GM06990 (cell line): ENCODE measurements around the gene ZNF222.

Source experiments
- DNase-seq: peaks from one replicate; pipeline ENCODE4 v3.0.0-alpha.2; 2011; ENCODE audit not compliant: insufficient read length; ENCODE audit errors: extremely low read depth
- H3K27me3 ChIP-seq: replicated peaks from 2 replicates; pipeline ENCODE4 v1.6.0; 2011; ENCODE audit warnings: low read length; ENCODE audit not compliant: control insufficient read depth, insufficient read depth
- H3K36me3 ChIP-seq: 2 replicates; pipeline ENCODE4 v1.5.1; 2011; ENCODE audit warnings: low read length; ENCODE audit not compliant: control insufficient read depth, insufficient read depth
- H3K4me3 ChIP-seq: replicated peaks from 2 replicates; pipeline ENCODE4 v1.5.1; 2011; ENCODE audit warnings: low read depth, mild to moderate bottlenecking, control low read depth, low read length
- TF ChIP-seq, protein P1 (sequence below): IDR thresholded peaks from 2 replicates; pipeline ENCODE4 v1.5.1; 2011; ENCODE audit warnings: low read length, control low read depth, mild to moderate bottlenecking, inconsistent platforms; ENCODE audit not compliant: insufficient read depth, poor library complexity, severe bottlenecking

The ZNF222 gene

DNA sequence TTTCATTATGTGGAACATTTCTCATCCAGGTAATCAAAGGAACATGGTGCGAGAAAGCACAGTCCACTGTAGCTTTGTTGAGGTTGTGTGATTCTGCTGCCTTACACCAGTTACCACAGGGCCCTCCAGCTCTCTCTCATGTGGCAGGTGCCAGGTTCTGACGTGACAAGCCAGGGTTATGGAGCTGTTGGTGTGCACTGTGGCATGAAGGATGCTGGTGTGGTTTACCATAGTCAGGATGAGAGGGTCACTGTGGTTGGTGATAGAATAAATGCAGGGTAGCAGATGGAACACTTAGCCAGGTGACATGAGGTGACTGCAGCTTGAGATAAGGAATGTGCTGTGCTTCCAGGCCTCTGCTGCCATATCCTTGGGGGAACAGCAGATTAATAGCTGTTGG, 34.0 kb downstream of the ZNF222 start:
- no peaks in the 10 kb centered on the region for H3K36me3 ChIP-seq
- TF ChIP-seq, protein P1, sequence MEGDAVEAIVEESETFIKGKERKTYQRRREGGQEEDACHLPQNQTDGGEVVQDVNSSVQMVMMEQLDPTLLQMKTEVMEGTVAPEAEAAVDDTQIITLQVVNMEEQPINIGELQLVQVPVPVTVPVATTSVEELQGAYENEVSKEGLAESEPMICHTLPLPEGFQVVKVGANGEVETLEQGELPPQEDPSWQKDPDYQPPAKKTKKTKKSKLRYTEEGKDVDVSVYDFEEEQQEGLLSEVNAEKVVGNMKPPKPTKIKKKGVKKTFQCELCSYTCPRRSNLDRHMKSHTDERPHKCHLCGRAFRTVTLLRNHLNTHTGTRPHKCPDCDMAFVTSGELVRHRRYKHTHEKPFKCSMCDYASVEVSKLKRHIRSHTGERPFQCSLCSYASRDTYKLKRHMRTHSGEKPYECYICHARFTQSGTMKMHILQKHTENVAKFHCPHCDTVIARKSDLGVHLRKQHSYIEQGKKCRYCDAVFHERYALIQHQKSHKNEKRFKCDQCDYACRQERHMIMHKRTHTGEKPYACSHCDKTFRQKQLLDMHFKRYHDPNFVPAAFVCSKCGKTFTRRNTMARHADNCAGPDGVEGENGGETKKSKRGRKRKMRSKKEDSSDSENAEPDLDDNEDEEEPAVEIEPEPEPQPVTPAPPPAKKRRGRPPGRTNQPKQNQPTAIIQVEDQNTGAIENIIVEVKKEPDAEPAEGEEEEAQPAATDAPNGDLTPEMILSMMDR = no peak
- no peaks in the 10 kb centered on the region for H3K27me3 ChIP-seq
- no peak overlapping the region for H3K4me3 ChIP-seq
- no peak for DNase-seq

DNA sequence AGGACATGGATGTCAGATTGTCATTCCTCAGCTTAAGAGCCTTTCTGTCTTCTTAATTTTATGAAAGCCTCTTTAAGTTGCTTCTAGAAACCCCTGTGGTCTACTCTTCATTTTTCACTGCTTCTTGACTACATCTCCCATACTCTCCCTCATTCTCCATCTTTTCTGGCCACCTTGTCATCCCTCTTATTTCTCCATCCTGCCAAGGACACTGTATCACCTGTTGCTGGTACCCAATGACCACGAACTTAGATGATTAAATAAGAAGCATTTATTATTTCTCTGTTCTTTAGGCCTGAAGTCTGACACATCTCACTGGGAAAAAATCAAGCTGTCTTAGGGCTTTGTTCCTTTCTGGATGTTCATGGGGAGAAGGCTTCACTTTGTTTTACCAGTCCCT, 35.9 kb downstream of the ZNF222 start:
- Histone ChIP-seq H3K36me3 (no peaks in the 10 kb centered on the region), H3K4me3 (no peak overlapping the region), H3K27me3 (no peaks in the 10 kb centered on the region)
- no peak for DNase-seq
- TF ChIP-seq, protein P1 = no peak

DNA sequence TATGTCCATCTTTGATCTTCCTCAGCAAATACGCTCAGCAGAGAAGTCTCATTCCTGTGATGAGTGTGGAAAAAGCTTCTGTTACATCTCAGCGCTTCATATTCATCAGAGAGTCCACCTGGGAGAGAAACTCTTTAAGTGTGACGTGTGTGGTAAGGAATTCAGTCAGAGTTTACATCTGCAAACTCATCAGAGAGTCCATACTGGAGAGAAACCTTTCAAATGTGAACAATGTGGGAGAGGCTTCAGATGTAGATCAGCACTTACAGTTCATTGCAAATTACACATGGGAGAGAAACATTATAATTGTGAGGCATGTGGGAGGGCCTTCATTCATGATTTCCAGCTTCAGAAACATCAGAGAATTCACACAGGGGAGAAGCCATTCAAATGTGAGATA, 41.1 kb downstream of the ZNF222 start:
- no peak for DNase-seq
- Histone ChIP-seq H3K4me3 (no peak overlapping the region), H3K27me3 (no peaks in the 10 kb centered on the region), H3K36me3 (no peaks in the 10 kb centered on the region)
- TF ChIP-seq, protein P1 = no peak

DNA sequence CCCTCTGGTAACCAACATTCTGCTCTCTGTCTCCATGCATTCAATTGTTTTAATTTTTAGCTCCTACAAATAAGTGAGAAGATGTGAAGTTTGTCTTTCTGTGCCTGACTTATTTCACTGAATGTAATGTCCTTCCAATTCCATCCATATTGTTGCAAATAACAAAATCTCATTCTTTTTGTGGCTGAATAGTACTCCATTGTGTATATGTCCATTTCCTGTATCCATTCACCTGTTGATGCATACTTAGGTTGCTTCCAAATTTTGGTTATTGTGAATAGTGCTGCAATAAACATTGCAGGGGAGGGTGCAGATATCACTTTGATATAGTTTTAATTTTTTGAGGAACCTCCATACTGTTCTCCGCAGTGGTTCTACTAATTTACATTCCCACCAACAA, 44.2 kb downstream of the ZNF222 start:
- DNase-seq = no peak
- TF ChIP-seq, protein P1 = no peak
- no peaks in the 10 kb centered on the region for H3K27me3 ChIP-seq

DNA sequence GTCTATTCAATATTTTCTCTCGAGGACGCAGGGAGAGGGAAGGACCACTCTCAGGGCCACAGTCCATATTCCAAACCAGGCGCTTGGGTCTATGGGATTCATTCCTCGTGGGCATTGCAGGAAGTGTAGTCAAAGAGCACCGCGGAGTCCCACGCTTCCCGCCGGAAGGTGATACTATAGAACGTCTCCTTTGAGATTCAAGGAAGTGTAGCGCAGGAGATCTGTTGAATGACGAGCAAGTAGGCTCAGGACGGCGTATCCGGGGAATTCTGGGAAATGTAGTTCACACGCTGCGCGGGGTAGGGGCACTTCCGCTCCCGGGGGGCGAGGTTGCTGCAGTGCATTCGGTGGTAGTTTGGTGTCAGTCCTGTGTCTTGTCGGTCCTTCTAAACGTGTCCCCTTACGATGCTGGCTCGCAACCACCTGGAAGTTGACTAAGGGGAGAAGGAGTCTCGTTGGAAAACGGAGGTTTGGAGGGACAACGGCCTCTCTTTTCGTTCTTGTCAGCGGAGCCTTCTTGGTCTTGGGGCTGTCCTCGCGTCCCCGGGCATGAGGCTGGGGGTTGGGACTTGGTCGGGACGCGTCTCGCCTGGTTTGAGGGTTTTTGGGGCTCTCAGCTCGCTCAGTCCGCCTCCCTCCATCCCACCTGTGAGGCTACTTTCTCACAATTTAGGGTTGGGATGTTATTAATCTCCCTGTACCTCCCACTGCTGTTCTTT, 46.8 kb downstream of the ZNF222 start, which contains the start of gene ZNF284:
TSS of gene ZNF284 (plus strand) at position 336 of the 719 bp plus-strand sequence. CDS start 4,231 bp downstream, outside the sequence.
- TF ChIP-seq, protein P1 = no peak
- Histone ChIP-seq H3K27me3 (no peaks in the 10 kb centered on the region), H3K36me3 (no peaks in the 10 kb centered on the region), H3K4me3 (peak within 1 kb of the TSS; percentile 62)
- peak; percentile 83 for DNase-seq

More for the DNA sequence above, 44.2 kb downstream of the ZNF222 start:
- Histone ChIP-seq H3K4me3 (no peak overlapping the region), H3K36me3 (no peaks in the 10 kb centered on the region)
